NCI-H146 treated with DMSO at 0.1 percent for 48 hours (cell line): ENCODE measurements around the gene STIP1.

ENCODE experiments used
- DNase-seq: peaks from one replicate; lab custom pipeline; 2025; ENCODE audit not compliant: unreplicated experiment; lab: John Stamatoyannopoulos, UW

Gene STIP1

DNA sequence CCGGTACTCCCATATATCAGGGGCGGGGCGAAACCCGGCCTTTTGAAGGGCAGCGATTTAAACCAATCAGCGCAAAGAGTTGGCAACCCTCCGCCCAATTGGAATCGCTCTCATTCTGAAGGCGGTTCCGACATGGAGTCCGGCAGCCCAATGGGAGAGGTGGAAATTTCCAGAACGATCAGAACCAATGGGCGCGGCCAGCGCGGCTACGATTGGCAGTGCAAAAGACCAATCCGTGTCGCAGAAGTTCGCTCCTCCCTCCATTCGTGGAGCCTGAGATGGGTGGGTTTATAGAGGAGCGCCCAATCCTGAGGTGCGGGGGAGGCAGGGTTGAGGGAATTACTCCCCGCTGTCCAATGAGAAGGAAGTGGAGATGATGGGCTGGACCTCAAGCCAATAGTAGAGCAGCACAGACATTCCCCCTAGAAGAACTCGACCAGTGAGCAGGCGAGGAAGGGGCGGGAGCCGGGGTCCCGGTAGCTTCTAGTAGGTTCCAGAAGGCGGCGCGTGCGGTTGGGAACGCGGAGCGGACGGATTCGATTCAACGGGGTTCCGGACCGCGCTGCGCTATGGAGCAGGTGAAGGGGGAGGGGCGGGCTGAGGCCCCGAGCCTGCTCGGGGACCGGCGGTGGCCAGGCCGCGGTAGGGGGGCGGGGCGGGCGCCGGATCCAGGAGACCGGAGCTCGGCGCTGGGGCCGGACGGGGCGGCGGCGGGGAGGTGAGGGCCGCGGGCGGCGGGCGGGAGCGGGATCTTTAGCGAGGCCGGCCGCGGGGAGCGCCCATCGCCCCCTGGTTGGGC is at the start of gene STIP1:
Gene STIP1, plus strand, starts transcription at position 479 of the 799 bp plus-strand sequence. Its CDS starts 91 bp downstream, at position 570.
- peak; percentile 99 for DNase-seq

GRCh38 chr11:64136765-64137441 is 49.1 kb upstream of the STIP1 start:
- no peak for DNase-seq

GRCh38 chr11:64138398-64138797 is 47.6 kb upstream of the STIP1 start:
- DNase-seq = no peak

DNA sequence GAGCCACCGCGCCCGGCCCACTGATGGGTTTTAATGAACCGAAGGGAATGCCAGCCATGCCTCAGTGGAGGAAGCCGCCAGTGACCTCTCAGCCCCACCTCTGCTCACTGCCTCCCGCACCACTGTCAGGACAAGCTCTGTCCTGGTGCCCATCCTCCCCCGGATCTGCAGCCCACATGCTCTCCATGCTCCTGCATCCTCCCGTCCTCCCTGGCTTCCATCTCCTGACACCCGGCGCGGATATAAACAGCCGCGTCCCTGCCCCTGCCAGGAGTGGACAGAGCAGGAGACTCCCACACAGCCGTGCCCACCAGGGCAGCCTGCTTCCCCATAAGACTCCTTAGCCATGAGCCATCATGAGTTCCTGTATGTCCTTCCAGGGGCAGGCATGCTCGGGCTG is 46.9 kb upstream of the STIP1 start:
- no peak for DNase-seq

DNA sequence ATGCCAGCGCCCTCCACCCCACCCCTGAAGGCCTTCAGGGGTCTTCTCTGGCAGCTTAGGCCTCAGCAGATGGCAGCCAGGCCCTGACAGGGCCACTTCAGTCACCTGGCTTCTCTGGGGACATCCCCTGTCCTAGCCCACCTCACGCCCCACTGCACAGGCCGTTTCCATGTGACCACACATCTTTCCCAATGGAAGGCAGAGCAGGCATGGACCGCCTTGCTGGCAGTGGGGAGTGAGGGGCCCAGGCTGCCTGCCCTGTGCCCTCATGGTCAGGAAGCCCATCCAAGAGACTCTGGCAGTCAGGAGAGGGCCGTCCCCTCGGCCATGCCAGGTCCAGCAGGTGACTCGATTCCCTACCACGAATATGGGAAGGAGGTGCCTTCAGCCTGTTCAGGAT is 45.9 kb upstream of the STIP1 start:
- DNase-seq = no peak

DNA sequence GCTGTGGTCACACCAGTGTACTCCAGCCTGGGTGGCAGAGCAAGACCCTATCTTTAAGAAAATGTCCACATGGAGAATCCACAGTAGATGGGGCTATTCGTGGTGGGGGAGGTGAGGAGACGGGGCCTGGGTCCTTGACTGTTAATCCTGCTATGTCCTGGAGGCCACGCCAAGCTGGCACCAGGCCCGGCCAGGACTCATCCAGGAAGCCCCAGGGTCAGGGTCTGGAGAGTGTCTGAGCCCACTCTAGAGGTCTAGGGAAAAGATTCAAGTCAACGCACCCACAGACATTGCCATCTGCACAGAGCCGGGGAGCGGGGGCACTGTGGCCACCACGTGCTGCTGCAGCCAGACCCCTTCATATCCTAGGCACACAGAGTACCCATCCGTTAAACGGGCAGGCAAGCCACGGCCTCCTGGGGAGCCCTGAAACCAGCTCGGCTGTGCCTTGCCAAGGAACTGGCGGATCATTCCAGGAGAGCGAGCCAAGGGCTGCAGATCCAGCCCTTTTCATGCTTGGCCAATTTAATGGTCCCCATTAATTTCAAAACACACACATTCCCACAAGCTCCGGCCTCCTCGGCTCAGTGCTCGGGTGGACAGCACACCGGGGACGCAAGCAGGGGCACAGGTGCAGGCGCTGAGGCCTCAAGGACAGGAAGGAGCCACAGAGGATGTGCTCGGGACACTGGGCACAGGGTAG is 44.7 kb upstream of the STIP1 start:
- no peak for DNase-seq

DNA sequence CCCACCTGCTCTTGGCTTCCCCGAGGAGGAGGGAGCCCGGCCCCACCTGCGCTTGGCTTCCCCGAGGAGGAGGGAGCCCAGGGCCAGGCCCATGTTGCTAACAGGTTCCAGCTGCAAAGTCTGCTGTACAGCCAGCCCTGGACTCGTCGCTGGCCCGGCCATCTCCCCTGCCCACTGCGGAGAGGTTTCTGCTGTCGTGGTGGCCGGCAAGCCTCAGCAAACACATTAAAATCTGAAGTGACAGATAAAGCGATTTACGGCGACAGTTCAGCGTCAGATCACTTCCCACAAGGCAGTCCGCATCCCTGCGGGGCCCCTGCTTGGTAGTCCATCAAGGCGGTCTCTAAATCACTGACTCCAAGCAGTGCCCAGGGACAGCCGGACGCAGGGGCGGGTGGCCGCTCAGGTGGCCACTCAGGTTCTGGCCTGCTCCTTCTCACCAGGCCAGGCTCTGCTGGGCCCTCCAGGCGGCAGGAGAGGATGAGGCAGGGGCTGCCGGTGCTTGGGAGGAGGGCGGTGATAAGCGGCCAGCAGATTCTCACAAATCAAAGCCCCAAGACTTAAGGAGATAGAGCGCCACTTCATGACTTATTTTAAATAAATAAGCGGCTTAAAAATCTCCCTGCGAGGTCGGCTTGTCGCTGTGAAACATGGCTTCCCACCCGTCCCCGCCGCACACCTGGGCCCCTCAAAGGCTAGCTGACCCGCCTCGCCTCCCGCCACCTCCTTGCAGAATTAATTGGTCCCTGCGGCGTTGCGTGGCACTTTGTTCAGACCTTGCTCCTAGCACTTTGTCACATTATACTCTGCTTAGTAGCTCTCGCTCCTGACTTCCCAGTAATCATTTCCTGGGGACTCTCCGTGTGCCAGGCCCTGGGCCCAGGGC is 41.1 kb upstream of the STIP1 start:
- no peak for DNase-seq

GRCh38 chr11:64146036-64146955 is 39.7 kb upstream of the STIP1 start:
- DNase-seq = peak; percentile 8

DNA sequence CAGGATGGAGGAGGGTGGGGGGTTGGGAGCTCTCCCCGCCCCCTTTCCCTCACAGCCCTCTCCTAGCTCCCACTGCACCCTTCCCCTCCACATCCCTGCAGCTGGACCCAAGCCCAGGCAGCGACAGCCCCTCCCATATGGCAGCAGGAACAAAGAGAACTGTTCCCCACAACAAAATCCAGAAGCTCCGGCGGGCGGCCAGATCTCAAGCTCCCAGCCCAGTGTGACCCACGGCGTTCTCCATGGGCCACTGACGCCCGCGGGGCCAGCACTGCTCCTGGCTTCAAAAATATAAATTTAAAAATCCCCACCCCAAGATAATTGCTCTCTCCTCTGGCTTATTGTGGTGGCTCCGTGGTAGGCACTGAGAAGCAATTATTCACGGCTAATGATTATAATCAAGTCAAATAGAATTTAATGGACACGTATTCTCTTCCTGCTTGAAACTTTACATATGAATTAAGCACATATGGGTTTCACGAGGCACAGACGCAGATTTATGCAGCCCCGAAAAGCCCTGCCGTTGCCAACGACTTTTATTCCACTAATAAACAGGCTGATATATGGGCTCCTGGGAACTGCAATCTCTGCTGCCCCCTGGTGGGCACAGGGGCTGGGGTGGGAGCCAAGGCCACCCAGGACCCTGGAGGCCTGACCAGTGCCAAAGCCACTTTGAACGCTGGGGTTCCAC is 37.6 kb upstream of the STIP1 start:
- DNase-seq = peak; percentile 32

- no peak for DNase-seq
These were observed 36.9 kb upstream of the STIP1 start for GRCh38 chr11:64148917-64149617.

GRCh38 chr11:64150051-64150450 is 35.9 kb upstream of the STIP1 start:
- DNase-seq = no peak

- DNase-seq = no peak
These were observed 35.3 kb upstream of the STIP1 start for GRCh38 chr11:64150481-64151239.

DNA sequence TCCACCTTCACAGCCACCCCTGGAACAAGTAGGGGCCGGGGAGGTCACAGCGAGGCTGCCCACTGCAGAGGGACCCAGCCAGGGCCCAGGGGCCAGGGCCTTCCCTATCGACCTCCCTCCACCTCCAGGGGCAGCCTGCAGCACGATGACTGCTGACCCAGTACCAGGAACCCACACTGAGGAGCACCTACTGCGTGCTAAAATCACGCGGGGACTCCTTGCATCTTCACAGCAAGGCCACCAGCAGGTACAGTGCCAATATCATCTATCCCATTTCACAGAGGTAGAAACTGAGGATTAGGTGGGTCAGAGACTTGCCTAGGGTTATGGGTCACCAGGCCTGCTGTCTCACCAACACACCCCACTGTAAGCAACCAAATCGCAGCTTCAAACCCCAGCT is 34.6 kb upstream of the STIP1 start:
- no peak for DNase-seq

- DNase-seq = no peak
These were observed 32.9 kb upstream of the STIP1 start for GRCh38 chr11:64152841-64153691.

DNA sequence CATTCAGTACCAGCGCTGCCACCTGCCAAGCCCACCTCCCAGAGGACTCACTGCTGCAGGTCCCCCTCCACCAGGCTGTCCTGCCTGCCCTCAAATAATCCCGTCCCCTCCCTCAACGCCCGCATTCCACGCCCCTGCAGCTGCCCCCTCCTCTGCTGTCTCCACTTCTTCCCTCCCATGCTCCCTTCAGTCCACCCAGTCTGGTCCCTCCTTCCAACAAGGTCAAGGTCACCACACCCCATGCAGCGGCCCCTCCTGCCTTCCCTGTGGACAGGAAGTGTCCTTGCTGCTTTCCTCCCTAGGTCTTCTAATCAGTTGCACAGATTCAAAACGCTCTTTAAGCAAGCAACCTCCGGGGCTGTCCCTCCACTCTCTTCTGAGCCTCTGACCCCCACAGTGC is 32.2 kb upstream of the STIP1 start:
- DNase-seq = no peak

GRCh38 chr11:64156235-64157011 is 29.5 kb upstream of the STIP1 start:
- DNase-seq = no peak
